Transverse colon (tissue), 4 donors: ENCODE data around the gene KIF7. TPM values are rescaled to one million over a fixed set of nuclear protein-coding genes. Genes with fewer than 3 reads are reported as not detected.
A peak's percentile ranks its signal among the peaks of the same experiment; 100 is the strongest.

Source experiments
- DNase-seq: peaks from one replicate; pipeline ENCODE4 v3.0.0-alpha.2; 2019
- H3K27ac ChIP-seq, 4 donors: fragments of 200-600 bp; sonication (generic); 2 replicates each; pipeline ENCODE4 v1.5.1; 2016 to 2018; ENCODE audit warnings: inconsistent platforms in 4 of 4
- H3K27me3 ChIP-seq: fragments of 200-600 bp; sonication (generic); 2 replicates; pipeline ENCODE4 v1.5.1; 2017; ENCODE audit warnings: inconsistent platforms
- H3K36me3 ChIP-seq, 4 donors: fragments of 200-600 bp; sonication (generic); 2 replicates each; pipeline ENCODE4 v1.5.1; 2017 to 2019; ENCODE audit warnings: inconsistent platforms in 4 of 4
- H3K4me1 ChIP-seq, 4 donors: fragments of 200-600 bp; sonication (generic); 2 replicates each; pipeline ENCODE4 v1.5.1; 2017 to 2020; ENCODE audit warnings: inconsistent platforms in 4 of 4
- H3K4me3 ChIP-seq, 4 donors: fragments of 200-600 bp; sonication (generic); 1 replicate in 1 of 4; 2 replicates in 3 of 4; pipeline versions ENCODE4 v1.5.1 to v1.6.1; 2017 to 2019; ENCODE audit warnings: inconsistent platforms in 4 of 4
- H3K9me3 ChIP-seq, 2 donors: fragments of 200-600 bp; sonication (generic); 2 replicates each; pipeline ENCODE4 v1.5.1; 2017 to 2019; ENCODE audit warnings: inconsistent platforms in 2 of 2
- CTCF ChIP-seq, 5 experiments: fragments of 200-600 bp in 3 of 5; fragments of 450-650 bp in 2 of 5; sonication (generic) in 3 of 5; IDR thresholded peaks; 1 replicate in 2 of 5; 2 replicates in 3 of 5; pipeline ENCODE4 v1.5.1; 2016 to 2017; ENCODE audit warnings: antibody characterized with exemption in 5 of 5, inconsistent platforms in 3 of 5, mild to moderate bottlenecking in 2 of 5, moderate library complexity in 1 of 5
- EP300 ChIP-seq: sonication (generic); formaldehyde crosslinking; IDR thresholded peaks from one replicate; pipeline ENCODE4 v1.6.1; 2017; ENCODE audit warnings: antibody characterized with exemption, low read depth
- POLR2A ChIP-seq: fragments of 450-650 bp; IDR thresholded peaks from one replicate; pipeline ENCODE4 v1.6.1; 2016; ENCODE audit warnings: antibody characterized with exemption, mild to moderate bottlenecking, moderate library complexity
- POLR2AphosphoS5 ChIP-seq, 3 donors: sonication (generic); formaldehyde crosslinking; IDR thresholded peaks; one replicate each; pipeline ENCODE4 v1.6.1; 2016; ENCODE audit warnings: antibody characterized with exemption in 3 of 3
- WGBS, 2 donors: methylation state at CpG; one replicate each; pipeline ENCODE4 v1.1.5; 2018; ENCODE audit warnings: low coverage in 1 of 2; 5-methylcytosine and 5-hydroxymethylcytosine counted together
- in situ Hi-C, 4 donors: fragments of 200-750 bp; cut with MboI; loops; one replicate each; pipeline versions ENCODE4 v1.15.0 to v1.15.1; 2017; ENCODE audit warnings: low sequenced_read_pairs in 3 of 4, low pct_ligation_motif_present in 1 of 4, low pct_unique_long_range_greater_than_20kb in 1 of 4
- intact Hi-C: fragments of 100-400 bp; cut with DNase I; formaldehyde crosslinking; loops from one replicate; pipeline ENCODE4 v1.15.1; 2023; ENCODE audit warnings: low total_unique reads
- total RNA-seq, 4 donors: library from RNA; depleted of rRNA; stranded (reverse); fragments of >200 nt; gene quantifications; one replicate each; pipeline ENCODE4 v1.1.0, GENCODE V29; 2016

The KIF7 gene
- total RNA-seq, 4 donors from 2014 or later, result 2.3 to 11.5 (median 5.4) TPM

- in situ Hi-C loops, result no loop called here
- H3K4me1 ChIP-seq, result peaks cover 0 to 3% (median 1%) of the 10 kb centered on the region in 4 donors
- no peaks in the 10 kb centered on the region for H3K9me3 ChIP-seq
- intact Hi-C loops, result no loop called here
- no peaks in the 10 kb centered on the region for H3K27me3 ChIP-seq
- no peak overlapping the region for H3K4me3 ChIP-seq
- TF ChIP-seq POLR2AphosphoS5 (IDR thresholded peaks at IDR 0.05), result no peak
- peak; percentile 80 to 90 (median 88) for TF ChIP-seq CTCF (IDR thresholded peaks at IDR 0.05)
- no peak overlapping the region for H3K27ac ChIP-seq
- no peaks in the 10 kb centered on the region for H3K36me3 ChIP-seq
- WGBS, 2 donors, result 47 to 80% methylated on average over 1 to 25 of the region's 25 CpGs
- peak; percentile 86 for DNase-seq
These were observed 7.9 kb downstream of the KIF7 start for GRCh38 chr15:89647191-89647851.

- Histone ChIP-seq H3K4me3 (no peak overlapping the region), H3K36me3 (no peaks in the 10 kb centered on the region), H3K27me3 (no peaks in the 10 kb centered on the region), H3K27ac (no peak overlapping the region), H3K4me1 (peaks cover 0 to 3% (median 1%) of the 10 kb centered on the region in 4 donors), H3K9me3 (no peaks in the 10 kb centered on the region)
- intact Hi-C loops, result no loop called here
- TF ChIP-seq POLR2AphosphoS5 (IDR thresholded peaks at IDR 0.05) (no peak), POLR2A (no peak), CTCF (IDR thresholded peaks at IDR 0.05) (no peak), EP300 (no peak)
- in situ Hi-C loops, result no loop called here
- DNase-seq, result no peak
- 74% methylated on average over 21 of the region's 22 CpGs; no CpG with 5 or more reads in 1 of the 2 donors for WGBS, 2 donors
These were observed 8.7 kb downstream of the KIF7 start for GRCh38 chr15:89646416-89647141.

- no peaks in the 10 kb centered on the region for H3K36me3 ChIP-seq
- no peak for DNase-seq
- H3K27ac ChIP-seq, result no peak overlapping the region
- in situ Hi-C loops (no loop called here), intact Hi-C loops (no loop called here)
- peaks cover 0 to 3% (median 1%) of the 10 kb centered on the region in 4 donors for H3K4me1 ChIP-seq
- no peak overlapping the region for H3K4me3 ChIP-seq
- 88 to 94% methylated on average over 1 to 8 of the region's 8 CpGs for WGBS, 2 donors
- H3K9me3 ChIP-seq, result no peaks in the 10 kb centered on the region
- no peak for TF ChIP-seq CTCF (IDR thresholded peaks at IDR 0.05)
- H3K27me3 ChIP-seq, result no peaks in the 10 kb centered on the region
These were observed 9.6 kb downstream of the KIF7 start for GRCh38 chr15:89645680-89646079.

GRCh38 chr15:89642106-89642505 lies 13.2 kb downstream of the KIF7 start:
- Histone ChIP-seq H3K27me3 (no peaks in the 10 kb centered on the region), H3K4me3 (no peak overlapping the region), H3K36me3 (no peaks in the 10 kb centered on the region), H3K4me1 (peaks cover 0 to under 1% (median under 1%) of the 10 kb centered on the region in 4 donors), H3K9me3 (no peaks in the 10 kb centered on the region), H3K27ac (no peak overlapping the region)
- in situ Hi-C loops, result no loop called here
- WGBS, 2 donors, result 95% methylated on average over 16 of the region's 16 CpGs; no CpG with 5 or more reads in 1 of the 2 donors
- DNase-seq, result no peak
- intact Hi-C loops, result no loop called here
- no peak for TF ChIP-seq EP300
- no peak for TF ChIP-seq CTCF (IDR thresholded peaks at IDR 0.05)
- no peak for TF ChIP-seq POLR2A
- TF ChIP-seq POLR2AphosphoS5 (IDR thresholded peaks at IDR 0.05), result no peak
